Activated T-cell treated with anti-CD3 and anti-CD28 coated beads, Interleukin-2, amount 50 U/mL, for 72 hours (primary cell): ENCODE measurements around the gene HDAC5. TPM values are rescaled to one million over a fixed set of nuclear protein-coding genes. Genes with fewer than 3 reads are reported as not detected.

Experiments used
- ATAC-seq, 2 donors: fragments of 150-1000 bp; cut with Tn5 transposase; replicated peaks in 1 of 2; 2 replicates each; pipeline ENCODE4 v1.10.0; 2021; ENCODE audit warnings: moderate library complexity in 2 of 2, mild to moderate bottlenecking in 1 of 2
- DNase-seq, 2 donors: peaks; one replicate each; pipeline ENCODE4 v3.0.0; 2021 to 2022; ENCODE audit warnings: mixed read lengths in 1 of 2
- H3K27ac Mint-ChIP-seq: one replicate; pipeline ENCODE4 v1.8.0; 2022; ENCODE audit warnings: mild to moderate bottlenecking, moderate library complexity, mixed read lengths
- H3K27me3 Mint-ChIP-seq: one replicate; pipeline ENCODE4 v1.8.0; 2022; ENCODE audit warnings: low read depth, mixed read lengths
- H3K36me3 Mint-ChIP-seq, 2 donors: one replicate each; pipeline ENCODE4 v1.8.0; 2022; ENCODE audit warnings: mixed read lengths in 2 of 2, mild to moderate bottlenecking in 1 of 2; ENCODE audit not compliant: insufficient read depth in 2 of 2
- H3K4me1 Mint-ChIP-seq: one replicate; pipeline ENCODE4 v1.8.0; 2022; ENCODE audit warnings: low read depth, mixed read lengths
- H3K4me3 Mint-ChIP-seq, 2 donors: one replicate each; pipeline ENCODE4 v1.8.0; 2022; ENCODE audit warnings: mild to moderate bottlenecking in 2 of 2, mixed read lengths in 2 of 2, moderate library complexity in 2 of 2
- H3K9me3 Mint-ChIP-seq, 2 donors: one replicate each; pipeline ENCODE4 v1.8.0; 2022; ENCODE audit warnings: mixed read lengths in 2 of 2
- total RNA-seq, 2 donors: library from RNA; stranded (reverse); gene quantifications; one replicate each; pipeline ENCODE4 v1.2.3, GENCODE V29; 2022

Gene HDAC5
- total RNA-seq, 2 donors from 2014 or later = 34.7 to 37.8 TPM

DNA sequence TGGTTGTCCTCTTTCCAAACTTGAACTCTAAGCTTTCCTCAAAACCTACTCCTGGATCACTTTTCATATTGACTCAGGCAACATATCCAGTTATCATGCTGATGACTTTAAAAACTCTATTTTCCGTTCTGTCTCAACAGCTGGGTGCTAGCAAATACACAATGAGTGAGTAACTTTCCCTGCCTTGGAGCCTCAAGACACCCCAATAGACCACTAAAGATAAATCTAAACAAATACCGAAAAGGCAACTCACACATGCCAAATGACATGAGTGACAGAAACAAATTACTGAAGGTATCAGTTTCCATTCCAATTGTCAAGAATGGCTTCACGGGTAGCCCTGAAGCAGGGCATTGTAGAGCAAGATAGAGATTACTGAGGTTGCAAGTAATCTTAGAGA lies 93.0 kb downstream of the HDAC5 start:
- Mint-ChIP-seq H3K4me3 (no peak overlapping the region), H3K9me3 (no peaks in the 10 kb centered on the region), H3K36me3 (peaks cover 8 to 22% of the 10 kb centered on the region in 2 donors), H3K27ac (no peak overlapping the region), H3K27me3 (no peaks in the 10 kb centered on the region), H3K4me1 (peaks cover 16% of the 10 kb centered on the region)
- DNase-seq = no peak
- ATAC-seq = no peak

DNA sequence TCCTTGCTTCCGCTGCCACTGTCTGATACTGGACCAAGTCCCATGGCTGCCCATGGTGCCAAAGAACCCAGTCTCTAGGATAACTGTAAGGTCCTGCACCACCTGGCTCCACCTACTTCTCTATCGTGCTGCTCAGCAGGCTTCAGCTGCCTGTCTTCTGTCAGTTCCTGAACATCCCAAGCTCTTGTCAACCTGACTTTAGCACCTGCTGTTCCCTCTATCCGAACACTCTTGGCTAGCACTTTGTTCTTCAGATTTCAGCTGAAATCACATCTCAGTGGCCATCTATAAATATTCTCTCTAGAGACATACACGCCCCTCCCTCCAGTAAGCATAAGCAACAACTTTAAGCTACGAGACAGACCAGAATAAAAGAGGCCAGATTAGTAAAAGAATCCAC lies 93.7 kb downstream of the HDAC5 start:
- ATAC-seq (no peak), DNase-seq (no peak)
- H3K9me3 Mint-ChIP-seq = no peaks in the 10 kb centered on the region
- no peak overlapping the region for H3K27ac Mint-ChIP-seq
- H3K4me1 Mint-ChIP-seq = peaks cover 16% of the 10 kb centered on the region
- no peaks in the 10 kb centered on the region for H3K27me3 Mint-ChIP-seq
- H3K4me3 Mint-ChIP-seq = no peak overlapping the region
- peaks cover 8 to 20% of the 10 kb centered on the region in 2 donors for H3K36me3 Mint-ChIP-seq

Other genes starting within 250 kb of the HDAC5 start
- gene MPP2, start 216.1 kb downstream of the HDAC5 start, total RNA-seq = 1 to 10 TPM; 4.0 to 4.1 TPM
- gene PPY, start 181.2 kb downstream of the HDAC5 start, total RNA-seq = not detected
- not detected for gene PYY, start 169.7 kb downstream of the HDAC5 start, total RNA-seq
- gene NAGS, start 119.0 kb downstream of the HDAC5 start, total RNA-seq = 1 to 10 TPM; 1.4 to 1.8 TPM
- gene TMEM101, start 108.7 kb downstream of the HDAC5 start, total RNA-seq = 10 to 100 TPM; 32.3 to 34.9 TPM
- gene LSM12, start 57.0 kb downstream of the HDAC5 start, total RNA-seq = 10 to 100 TPM; 46.0 to 52.8 TPM
- 10 to 100 TPM; 18.4 to 19.7 TPM for gene G6PC3, start 52.9 kb downstream of the HDAC5 start, total RNA-seq
- 10 to 100 TPM; 20.7 to 27.8 TPM for gene HROB, start 18.3 kb upstream of the HDAC5 start, total RNA-seq
- gene ASB16, start 47.1 kb upstream of the HDAC5 start, total RNA-seq = under 1 TPM; 0.34 to 0.44 TPM
- 10 to 100 TPM; 40.8 to 46.2 TPM for gene TMUB2, start 63.3 kb upstream of the HDAC5 start, total RNA-seq
- gene ATXN7L3, start 76.2 kb upstream of the HDAC5 start, total RNA-seq = 10 to 100 TPM; 96.1 to 97.6 TPM
- 100 to 1,000 TPM; 105 to 125 TPM for gene UBTF, start 96.0 kb upstream of the HDAC5 start, total RNA-seq
- gene SLC4A1, start 144.5 kb upstream of the HDAC5 start, total RNA-seq = not detected
- gene RUNDC3A, start 185.0 kb upstream of the HDAC5 start, total RNA-seq = 1 to 10 TPM in 1 of 2 donors, under 1 TPM in 1; 0.35 to 1.4 TPM
- gene SLC25A39, start 201.2 kb upstream of the HDAC5 start, total RNA-seq = 10 to 100 TPM; 83.6 to 97.2 TPM
- gene GRN, start 221.7 kb upstream of the HDAC5 start, total RNA-seq = 10 to 100 TPM; 57.8 to 58.7 TPM
- gene FAM171A2, start 240.2 kb upstream of the HDAC5 start, total RNA-seq = under 1 TPM; 0.14 to 0.41 TPM